Right renal cortex interstitium (tissue), 3 donors: ENCODE results near the gene PNRC1. TPM values are rescaled to one million over a fixed set of nuclear protein-coding genes. Genes with fewer than 3 reads are reported as not detected.
"Not testable (repeated sequence)": the region's sequence is repeated elsewhere in the genome, so short reads cannot be mapped to it uniquely, and the experiment has no call there.

ENCODE experiments used
- DNase-seq, 3 donors: peaks; one replicate each; pipeline ENCODE4 v3.0.0-alpha.2; 2013; ENCODE audit warnings: low read depth in 3 of 3, low spot score in 2 of 3
- polyA plus RNA-seq, 3 donors: library from polyadenylated mRNA; unstranded; fragments of 120-200 nt; gene quantifications; one replicate each; pipeline ENCODE4 v1.2.1, GENCODE V29; 2013; ENCODE audit not compliant: insufficient read length in 3 of 3

PNRC1 gene
- polyA plus RNA-seq, 3 donors: 116 to 130 (median 130) TPM

DNA sequence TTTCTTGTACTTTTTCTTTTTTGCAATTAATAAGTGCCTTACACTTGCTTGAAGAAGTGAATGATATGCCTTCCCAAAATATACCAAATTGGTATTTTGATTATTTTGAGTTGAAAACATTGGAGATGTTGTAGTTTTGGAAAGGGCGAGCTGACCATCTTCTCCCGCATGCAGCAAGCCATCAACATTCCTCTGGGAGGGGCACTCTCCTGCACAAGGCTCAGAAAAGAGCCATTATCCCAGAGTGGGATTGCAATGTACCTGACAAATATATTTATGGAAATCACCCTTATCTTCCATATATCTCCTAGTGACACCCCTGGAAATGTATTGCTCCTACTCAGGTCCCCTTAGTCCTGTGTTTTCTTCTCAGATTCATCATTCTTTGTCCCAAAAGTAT lies 22.8 kb upstream of the PNRC1 start:
- no peak for DNase-seq

DNA sequence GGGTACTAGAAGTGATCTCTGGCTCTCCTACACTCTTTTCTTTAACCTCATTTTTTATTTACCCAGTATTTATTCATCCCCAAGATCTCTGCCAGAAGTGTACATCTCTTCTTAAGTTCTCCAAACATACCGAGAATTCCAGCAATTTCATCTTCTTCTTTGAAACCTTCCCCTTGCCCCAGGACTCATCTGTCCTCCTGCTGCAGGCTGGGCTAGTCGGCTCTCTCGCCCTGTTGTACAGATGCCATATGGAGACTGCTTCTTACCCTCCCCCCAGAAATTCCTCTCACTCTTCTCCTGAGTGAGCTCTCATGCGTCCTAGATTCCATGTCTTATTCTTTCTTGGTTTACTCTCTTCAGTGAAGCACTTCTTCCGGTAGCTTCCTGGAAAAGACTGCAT lies 21.9 kb upstream of the PNRC1 start:
- no peak for DNase-seq

DNA sequence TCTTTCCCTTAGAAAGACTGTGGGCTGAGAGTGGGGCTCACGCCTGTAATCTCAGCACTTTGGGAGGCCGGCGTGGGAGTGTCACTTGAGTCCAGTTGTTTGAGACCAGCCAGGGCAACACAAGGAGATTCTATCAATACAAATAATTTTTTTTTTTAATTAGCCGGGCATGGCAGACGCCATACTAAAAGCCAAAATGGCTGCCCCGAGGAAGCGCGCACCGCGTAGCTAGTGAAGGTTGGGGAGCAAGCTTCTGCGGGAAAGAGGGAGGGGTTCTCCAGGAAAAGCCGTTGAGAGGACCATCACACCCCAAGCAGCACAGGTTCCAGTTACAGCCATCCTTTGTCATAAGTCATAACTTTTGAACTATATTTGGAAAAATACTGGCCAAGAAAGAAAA lies 21.3 kb upstream of the PNRC1 start:
- DNase-seq: no peak

GRCh38 chr6:89063881-89064280 lies 16.7 kb upstream of the PNRC1 start:
- DNase-seq: no peak

- not testable (repeated sequence) for DNase-seq
Measured at GRCh38 chr6:89064931-89065330, 15.6 kb upstream of the PNRC1 start.

DNA sequence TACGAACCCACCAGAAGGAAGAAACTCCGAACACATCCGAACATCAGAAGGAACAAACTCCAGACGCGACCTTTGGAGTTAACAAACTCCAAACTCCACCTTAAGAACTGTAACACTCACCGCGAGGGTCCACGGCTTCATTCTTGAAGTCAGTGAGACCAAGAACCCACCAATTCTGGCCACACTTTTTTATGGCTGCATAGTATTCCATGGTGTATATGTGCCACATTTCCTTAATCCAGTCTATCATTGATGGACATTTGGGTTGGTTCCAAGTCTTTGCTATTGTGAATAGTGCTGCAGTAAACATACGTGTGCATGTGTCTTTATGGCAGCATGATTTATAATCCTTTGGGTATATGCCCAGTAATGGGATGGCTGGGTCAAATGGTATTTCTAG lies 14.4 kb upstream of the PNRC1 start:
- DNase-seq: not testable (repeated sequence)

DNA sequence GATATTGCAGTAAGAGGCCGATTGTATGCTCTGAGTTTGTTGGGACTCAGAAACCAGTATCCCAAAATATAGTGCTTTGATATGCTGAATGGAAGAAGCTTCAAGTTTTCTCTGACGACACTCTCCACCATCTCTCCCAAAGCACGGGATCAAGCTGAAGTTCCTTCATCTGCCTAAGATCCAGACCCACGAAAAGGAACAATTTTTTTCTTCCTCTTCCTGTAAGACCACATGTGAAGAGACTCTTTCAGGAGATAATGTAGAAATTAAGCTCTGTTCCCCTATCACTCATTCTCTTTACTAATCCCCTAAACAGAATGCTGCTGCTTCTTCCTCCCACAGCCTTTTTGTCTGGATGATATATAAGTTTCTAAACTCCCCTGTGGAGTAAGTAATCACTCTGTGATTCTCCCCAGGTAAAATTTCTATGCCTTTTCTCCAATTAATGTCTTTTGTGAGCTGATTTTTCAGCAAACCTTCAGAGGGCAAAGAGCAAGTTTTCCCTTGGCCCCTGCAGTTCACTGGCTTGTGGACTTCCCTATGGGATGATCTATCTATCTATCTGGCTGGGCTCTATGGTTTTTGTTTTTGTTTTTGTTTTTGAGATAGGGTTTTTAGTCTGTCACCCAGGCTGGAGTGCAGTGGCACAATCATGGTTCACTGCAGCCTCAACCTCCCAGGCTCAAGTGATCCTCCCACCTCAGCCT lies 13.5 kb upstream of the PNRC1 start:
- DNase-seq: no peak

DNA sequence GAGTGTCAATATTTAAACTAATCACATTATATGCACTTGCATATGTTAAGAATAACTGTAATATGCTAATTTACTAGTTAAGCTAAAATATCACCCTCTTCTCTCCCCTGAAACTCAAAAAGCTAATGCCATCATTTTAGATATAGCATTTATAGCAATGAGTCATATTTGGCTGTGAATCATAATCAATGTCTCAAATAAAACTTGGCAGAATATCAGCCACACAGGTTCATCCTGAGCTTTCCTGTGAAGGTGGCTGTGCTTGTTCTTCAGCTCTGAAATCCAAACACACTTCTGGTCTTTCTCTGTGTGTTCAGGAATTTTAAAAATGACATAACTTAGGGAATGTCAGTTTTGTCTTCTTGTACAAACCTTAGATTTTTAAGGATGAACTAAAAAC lies 12.8 kb upstream of the PNRC1 start:
- no peak for DNase-seq

GRCh38 chr6:89068695-89069094 lies 11.9 kb upstream of the PNRC1 start:
- no peak for DNase-seq

- no peak for DNase-seq
Measured at GRCh38 chr6:89069536-89070163, 10.9 kb upstream of the PNRC1 start.

DNA sequence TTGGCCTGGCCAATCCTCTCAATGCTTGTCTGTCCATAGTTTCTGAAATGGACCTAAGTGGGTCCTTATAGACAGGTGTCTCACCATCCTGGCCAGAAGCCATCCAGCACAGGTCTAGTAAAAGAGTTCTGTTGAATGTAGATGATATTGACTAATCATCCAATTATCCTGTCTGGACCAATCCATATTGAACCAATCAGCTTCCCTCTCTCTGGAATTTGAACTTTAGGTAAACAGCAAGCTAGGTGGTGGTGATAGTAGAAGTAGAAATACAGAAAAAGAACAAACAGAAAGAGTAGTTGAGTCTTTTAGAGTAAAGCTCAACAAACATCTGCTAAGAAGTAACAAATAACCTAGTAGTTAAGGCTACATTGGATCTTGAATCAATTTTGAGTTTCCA lies 9.5 kb upstream of the PNRC1 start:
- no peak for DNase-seq

GRCh38 chr6:89073014-89073620 lies 7.4 kb upstream of the PNRC1 start:
- no peak for DNase-seq

GRCh38 chr6:89073840-89074239 lies 6.7 kb upstream of the PNRC1 start:
- DNase-seq: no peak

GRCh38 chr6:89079511-89080234 lies 878 bp upstream of the PNRC1 start:
- peak; percentile 69 to 83 (median 74) for DNase-seq

DNA sequence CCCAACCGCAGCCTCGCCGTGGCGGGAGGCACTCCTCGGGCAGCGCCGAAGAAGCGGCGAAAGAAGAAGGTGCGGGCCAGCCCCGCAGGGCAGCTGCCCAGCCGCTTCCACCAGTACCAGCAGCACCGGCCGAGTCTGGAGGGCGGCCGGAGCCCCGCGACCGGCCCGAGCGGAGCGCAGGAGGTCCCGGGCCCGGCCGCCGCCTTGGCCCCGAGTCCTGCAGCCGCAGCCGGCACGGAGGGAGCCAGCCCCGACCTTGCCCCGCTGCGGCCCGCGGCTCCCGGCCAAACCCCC lies 525 bp downstream of the PNRC1 start:
- DNase-seq: no peak

GRCh38 chr6:89081423-89082322 lies 1.1 kb downstream of the PNRC1 start:
- peak; percentile 93 to 96 (median 95) for DNase-seq

- DNase-seq: no peak
Measured at GRCh38 chr6:89082486-89082891, 1.9 kb downstream of the PNRC1 start.

DNA sequence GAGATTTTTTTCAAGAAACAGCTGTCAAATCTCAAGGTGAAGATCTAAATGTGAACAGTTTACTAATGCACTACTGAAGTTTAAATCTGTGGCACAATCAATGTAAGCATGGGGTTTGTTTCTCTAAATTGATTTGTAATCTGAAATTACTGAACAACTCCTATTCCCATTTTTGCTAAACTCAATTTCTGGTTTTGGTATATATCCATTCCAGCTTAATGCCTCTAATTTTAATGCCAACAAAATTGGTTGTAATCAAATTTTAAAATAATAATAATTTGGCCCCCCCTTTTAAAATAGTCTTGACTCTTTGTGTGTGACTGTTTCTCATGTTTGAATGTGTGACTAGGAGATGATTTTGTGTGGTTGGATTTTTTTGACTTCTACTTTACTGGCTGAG lies 4.0 kb downstream of the PNRC1 start:
- DNase-seq: no peak

DNA sequence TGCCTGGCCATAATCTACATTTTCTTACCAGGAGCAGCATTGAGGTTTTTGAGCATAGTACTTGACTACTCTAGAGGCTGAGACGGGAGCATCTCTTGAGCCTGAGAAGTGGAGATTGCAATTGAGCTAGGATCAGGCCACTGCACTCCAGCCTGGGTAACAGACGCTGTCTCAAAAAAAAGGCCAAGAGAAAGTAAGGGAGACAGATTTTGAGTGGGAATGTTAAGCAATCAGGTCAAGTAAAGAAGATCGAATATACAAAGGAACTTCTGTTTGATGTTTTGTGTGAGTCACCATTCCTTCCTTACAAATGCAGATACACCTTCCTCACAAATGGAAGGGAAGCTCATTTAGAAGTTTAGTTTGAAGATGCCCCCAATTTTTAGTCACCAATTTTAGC lies 4.4 kb downstream of the PNRC1 start:
- DNase-seq: no peak

DNA sequence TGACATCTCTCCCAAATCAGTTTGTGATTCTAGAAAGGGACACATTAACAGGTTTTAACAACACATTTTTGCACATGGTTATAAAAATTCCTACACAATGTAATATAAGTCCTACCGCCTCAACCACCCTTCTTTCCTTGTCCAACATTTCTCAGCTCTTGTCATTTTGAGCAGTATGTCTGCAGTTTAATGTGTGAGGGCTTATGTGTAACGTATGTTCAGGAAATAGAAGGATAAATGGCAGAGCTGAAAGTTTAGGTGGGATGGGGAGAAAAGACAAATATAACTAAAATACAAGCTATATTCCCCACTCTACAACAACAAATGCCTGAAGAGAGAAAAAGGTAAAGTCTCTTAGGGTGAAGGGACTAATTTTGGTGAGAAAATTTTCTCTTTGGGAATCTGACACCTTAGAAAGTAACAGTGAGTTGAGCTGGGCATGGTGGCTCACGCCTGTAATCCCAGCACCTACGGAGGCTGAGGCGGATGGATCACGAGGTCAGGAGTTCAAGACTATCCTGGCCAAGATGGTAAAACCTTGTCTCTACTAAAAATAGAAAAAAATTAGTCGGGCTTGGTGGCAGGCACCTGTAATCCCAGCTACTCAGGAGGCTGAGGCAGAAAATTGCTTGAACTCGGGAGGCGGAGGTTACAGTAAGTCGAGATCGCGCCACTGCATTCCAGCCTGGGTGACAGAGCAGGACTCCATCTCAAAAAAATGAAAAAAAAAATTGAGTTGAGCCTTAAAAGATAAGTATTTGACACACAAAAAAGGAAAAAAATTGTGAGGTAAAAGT lies 5.1 kb downstream of the PNRC1 start:
- no peak for DNase-seq
